HG03439 (cell line): ENCODE results near the gene ADIG.

Experiments used
- ATAC-seq: cut with Tn5 transposase; IDR thresholded peaks from one replicate; pipeline ENCODE4 v1.9.1; 2021; ENCODE audit warnings: mild to moderate bottlenecking, moderate library complexity; ENCODE audit not compliant: unreplicated experiment

Gene ADIG

GRCh38 chr20:38628580-38629470 is 47.8 kb downstream of the ADIG start:
- ATAC-seq, result no peak

- ATAC-seq, result no peak
Observed at GRCh38 chr20:38629979-38630378, 49.0 kb downstream of the ADIG start.

- ATAC-seq, result no peak
Observed at GRCh38 chr20:38630727-38631126, 49.7 kb downstream of the ADIG start.

GRCh38 chr20:38631155-38632022 is 50.4 kb downstream of the ADIG start:
- no peak for ATAC-seq

GRCh38 chr20:38633577-38634093 is 52.6 kb downstream of the ADIG start:
- no peak for ATAC-seq

- no peak for ATAC-seq
Observed at GRCh38 chr20:38635721-38636288, 54.8 kb downstream of the ADIG start.
